KBM-7 (cell line): ENCODE measurements around the gene ADGRL3.

ENCODE experiments used
- DNase-seq: peaks from one replicate; pipeline ENCODE4 v3.0.0-alpha.2; 2015
- in situ Hi-C: fragments of 300-500 bp; cut with MboI; formaldehyde crosslinking; loops from 2 replicates; pipeline ENCODE4 v1.14.3; 2020; ENCODE audit warnings: low sequenced_read_pairs, low pct_unique_long_range_greater_than_20kb, mixed read lengths

The ADGRL3 gene

DNA sequence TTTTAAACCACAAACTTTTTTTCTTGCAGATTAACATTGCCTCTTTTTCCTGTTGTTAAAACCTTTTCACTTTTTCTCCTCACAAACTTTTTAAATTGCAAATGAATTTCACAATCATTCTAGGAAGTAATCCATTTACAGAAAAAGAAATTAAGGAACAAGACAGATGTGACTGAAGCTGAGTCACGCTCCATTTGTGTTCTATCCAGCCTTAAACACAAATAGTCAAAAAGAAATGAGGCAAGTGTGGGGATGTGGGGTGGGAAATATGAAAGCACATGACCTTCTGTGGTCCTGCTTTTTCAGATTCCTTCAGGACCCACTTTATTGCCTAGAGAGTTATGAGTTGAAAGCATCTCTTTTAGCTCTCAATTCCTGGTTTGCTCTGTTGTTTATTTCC lies 197.0 kb downstream of the ADGRL3 start:
- no peak for DNase-seq
- in situ Hi-C loops: no loop called here

DNA sequence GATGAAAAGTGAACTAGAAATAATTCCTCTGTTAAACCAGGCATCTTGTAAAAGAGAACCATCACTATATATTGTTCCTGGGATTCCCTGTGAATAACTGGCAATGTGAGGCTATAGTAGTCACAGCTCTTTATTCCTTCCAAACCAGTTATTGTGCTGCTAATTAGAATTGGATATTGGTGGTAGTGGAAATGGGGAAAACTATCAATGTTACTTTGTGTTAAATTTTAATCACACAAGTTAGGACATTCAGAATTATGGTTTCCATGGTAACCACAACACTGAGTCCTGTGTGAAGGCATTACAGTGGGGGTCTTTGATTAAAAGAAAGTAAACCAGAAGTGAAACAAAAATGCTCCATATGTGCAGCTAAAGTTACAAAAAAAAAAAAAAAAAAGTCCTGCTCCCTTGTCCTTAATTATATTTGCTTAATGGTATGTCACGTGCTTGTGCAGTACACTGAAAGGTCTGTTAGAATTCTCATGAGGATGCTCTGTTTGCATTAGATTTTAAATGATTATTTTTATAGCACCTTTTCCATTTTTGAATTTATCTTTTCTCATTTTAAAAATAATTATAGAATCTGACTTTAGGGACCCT lies 200.4 kb downstream of the ADGRL3 start:
- in situ Hi-C loops: no loop called here
- no peak for DNase-seq

DNA sequence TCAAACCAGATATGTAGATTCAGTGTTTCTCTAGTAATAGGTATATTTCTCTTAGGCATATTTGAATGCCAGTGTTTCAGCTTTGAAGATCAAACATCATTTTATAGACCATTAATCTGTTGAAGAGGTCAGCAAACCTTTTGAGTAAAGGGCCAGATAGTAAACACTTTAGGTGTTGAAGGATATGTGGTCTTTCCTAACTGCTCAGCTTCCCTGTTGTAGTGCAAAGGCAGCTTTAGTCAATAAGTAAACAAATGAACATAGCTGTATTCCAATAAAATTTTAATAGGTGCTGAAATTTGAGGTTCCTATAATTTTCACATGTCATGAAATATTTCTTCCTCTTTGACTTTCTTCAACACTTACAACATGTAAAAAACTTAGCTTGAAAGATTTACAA lies 201.6 kb downstream of the ADGRL3 start:
- in situ Hi-C loops: no loop called here
- no peak for DNase-seq

DNA sequence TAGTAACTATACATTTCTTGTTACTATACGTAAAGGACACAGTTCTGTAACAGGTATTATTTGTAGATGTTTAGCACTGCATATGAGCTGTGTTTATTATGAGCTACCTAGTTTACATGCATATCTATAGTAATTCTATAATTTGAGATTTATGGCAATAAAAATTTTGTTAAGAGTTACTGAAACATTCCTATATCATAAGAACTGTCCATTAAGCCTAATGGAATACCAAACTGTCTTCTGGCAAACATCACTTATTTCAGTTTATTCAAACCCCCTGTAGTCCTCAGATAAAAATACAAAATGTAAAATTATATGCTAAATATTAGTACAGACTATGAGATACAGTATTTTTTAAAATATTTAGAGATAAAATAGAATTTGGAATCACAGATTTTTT lies 205.2 kb downstream of the ADGRL3 start:
- no peak for DNase-seq
- in situ Hi-C loops: no loop called here

DNA sequence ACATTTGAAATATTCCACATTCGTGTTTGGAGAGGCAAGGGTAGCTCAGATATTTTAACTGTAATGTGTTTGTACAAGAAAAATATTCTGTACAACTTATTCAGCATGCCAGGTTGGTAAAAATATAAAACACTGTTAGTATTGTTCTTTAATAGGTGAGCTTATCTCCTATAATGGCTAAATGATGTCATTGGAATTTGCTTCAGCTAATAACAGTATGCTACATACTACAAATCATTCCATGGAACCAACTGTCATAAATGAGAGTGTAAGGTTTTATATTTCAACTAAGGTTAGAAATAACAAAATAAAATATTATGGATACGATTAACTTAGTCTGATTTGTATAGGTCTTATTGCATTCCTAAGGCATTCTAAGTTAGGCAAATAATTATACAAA lies 206.6 kb downstream of the ADGRL3 start:
- no peak for DNase-seq
- in situ Hi-C loops: no loop called here

DNA sequence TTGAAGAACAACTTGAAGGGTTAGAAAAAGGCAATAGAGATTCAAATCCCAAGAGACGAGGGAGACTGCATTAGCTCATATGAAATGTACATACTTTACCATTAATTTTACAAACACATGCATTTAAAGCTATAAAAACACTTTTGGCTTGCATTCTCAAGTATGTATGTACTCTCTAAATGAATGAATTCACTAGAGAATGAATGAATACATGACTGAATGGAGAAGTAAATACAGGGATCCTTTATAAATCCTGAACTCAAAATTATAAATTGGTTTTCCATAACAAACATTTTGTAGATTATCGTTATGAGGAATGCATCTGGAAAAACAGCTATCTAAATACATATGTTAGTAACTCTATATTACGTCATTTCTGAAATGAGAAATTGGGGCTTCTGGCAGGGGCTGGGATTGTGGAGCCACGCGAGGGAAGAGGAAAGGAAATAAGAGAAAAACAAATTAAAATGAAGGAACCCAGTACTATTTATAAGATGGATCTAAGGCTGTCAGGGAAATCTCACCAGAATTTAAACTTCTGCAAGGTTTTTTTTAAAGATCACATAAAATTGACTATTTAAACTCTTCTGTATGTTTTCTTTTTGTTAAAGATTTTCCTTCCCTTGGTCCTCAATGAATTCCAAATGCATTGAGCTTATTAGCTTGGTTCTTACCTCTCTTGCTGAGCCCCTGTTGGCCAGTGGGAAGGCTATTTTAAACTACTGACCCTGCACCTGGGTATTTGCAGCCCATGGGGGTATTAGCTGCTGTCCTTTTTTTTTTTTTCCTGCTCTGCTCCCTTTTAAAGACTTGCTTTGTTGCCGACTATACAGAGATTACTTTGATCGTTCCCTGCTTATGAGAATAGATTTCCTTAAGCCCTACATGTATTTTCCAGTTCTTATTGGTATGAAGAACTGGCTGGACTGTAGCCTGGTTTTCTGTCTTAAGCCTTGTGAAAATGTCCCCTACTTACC lies 207.8 kb downstream of the ADGRL3 start:
- DNase-seq: no peak
- in situ Hi-C loops: no loop called here

DNA sequence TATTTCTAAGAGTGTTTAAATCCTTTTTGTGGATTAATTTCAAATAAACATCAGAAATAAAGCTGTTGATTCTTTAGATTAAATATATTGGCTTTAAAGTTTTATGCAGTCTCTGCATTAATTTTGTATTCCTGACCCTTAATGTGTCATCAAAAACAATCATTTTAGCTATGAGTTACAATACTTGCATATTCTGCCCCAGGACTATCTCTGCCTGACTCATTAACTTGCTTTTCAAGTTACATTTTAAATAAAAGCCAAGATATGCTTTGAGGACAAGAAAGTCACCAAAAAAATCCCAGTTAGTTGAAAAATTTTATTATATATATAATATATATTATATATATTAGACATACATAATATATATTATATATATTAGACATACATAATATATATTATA lies 208.7 kb downstream of the ADGRL3 start:
- in situ Hi-C loops: no loop called here
- no peak for DNase-seq

DNA sequence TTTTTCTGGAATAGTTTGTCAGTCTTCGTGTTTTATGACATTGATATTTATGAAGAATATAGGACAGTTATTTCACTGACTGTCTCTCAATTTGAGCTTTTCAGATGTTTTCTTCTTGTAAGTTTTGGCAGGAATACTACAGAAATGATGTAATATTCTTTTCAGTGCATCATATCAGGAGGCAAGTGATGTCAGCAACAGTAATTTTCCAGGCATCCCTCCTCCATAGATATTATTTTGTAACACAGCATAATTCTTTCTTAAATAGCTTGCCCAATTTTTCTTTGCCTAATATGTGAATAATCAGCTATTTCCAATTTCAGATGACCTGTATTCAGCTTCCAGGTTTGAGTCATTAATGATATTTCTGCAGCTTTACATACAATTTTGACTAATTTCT lies 211.1 kb downstream of the ADGRL3 start:
- no peak for DNase-seq
- in situ Hi-C loops: no loop called here

DNA sequence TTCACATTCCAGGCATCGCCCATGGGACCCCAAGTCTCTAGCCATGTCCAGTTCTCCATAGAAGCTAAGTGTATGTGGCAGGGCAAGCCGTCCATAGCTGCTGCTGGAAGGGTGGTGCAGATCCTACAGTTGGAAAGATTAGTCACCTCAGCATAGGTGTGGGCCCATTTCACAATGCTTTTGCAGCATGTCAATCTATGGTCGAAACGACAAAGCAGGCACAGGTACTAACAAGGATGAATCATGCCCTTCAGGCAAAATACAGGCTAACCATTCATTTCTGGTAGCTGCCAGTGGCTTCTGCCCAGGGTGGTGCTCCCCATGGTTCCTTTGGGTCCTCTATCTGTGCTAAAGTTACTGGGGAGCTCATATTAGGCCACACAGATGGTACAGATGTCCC lies 225.2 kb downstream of the ADGRL3 start:
- in situ Hi-C loops: no loop called here
- no peak for DNase-seq

DNA sequence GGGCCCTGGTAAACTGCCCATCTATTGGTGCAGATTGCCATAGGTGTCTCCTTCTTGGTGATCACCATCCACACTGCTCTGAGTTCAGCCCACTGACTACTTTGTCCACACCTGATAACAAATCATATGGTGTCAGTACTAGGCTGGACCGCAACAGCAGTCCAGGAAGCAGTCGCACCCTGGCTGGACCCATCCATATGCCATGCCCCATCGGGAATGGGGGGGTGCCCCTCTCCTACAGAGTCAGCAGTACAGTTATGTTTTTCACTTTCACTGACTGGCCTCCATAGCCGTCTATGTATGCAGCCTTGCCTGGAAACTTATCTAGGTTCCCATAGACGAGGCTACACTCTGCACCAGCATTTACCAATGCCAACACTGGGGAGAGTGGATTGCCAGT lies 226.1 kb downstream of the ADGRL3 start:
- in situ Hi-C loops: no loop called here
- no peak for DNase-seq

DNA sequence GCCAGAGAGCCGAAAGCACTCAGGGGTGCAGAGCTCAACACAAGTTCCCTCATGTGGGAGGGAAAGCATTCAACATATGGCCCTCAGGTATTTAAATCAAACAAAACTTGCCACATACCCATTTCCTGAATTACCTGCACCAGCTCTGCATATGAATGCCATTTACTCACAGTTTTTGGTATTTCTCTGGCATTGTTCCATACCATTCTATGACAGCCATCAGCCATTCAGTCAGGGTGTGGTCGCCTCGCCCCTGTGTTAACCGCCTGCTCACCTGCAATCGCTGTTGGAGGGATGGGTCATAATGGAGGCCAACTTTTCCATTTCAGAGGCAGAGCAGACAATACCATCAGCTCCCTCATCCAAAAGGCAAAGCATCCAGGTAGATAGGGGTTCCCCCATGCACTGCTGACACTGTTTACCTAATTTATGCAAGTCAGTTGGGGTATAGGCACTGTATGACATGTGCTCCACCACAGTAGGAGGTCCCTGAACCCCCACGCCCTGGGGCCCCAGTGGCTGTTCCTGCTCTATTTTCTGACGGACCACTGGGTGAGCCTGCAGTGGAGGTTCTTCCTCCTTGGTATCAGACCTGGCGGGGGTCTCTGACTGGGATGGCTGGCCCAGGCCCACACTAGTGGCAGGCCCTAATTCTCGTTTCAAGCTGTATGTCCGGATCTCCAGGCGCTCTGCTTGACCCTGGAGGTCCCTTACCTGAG lies 227.1 kb downstream of the ADGRL3 start:
- in situ Hi-C loops: no loop called here
- no peak for DNase-seq

DNA sequence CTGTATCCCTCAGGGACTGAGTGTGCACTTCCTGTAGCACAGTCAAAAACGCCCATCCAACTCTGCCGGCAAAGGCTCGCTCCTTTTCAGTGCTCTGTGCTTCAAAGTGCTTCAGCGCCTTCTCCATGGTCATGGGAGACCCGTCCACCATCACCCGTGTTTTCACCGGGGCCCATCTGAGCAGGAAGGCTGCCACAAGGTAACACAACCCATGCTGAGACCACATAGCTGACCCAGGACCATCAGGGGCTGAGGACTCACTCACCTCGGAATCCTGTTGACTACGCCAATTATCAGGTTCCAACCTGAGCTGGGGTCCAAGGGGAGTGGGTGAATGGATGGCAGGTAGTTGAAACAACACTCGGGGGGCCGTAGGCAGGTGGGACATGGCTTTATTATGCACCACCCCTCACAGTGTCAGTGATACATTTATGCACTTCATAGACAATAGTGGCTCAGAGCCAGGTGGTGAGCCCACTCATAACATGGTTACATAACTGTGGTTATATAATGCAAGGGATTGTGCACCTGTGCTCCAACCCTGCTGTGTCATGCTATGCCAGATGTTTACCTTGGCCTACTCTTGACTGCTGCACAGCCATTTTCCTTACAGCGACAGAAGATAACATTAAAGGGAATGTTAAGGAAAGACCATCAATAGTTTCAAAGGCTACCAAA lies 227.8 kb downstream of the ADGRL3 start:
- DNase-seq: no peak
- in situ Hi-C loops: no loop called here

DNA sequence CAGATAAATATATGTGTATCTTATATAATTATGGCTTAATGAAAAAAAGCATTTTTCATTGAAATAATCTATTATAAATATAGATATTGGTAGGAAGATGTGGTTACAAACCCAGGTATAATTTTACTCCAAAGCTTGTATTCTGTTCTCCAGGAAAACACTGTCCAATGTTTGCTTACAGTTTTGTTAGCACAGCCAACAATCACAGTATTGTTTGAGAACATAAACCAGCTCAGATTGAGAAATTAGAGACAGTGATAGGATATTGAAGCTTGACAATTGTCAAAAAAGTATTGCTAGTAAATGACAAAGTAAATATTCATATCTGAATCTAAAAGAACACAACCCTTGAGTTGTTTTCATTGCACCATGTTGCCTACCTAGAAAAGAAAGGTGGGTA lies 228.8 kb downstream of the ADGRL3 start:
- in situ Hi-C loops: no loop called here
- no peak for DNase-seq

DNA sequence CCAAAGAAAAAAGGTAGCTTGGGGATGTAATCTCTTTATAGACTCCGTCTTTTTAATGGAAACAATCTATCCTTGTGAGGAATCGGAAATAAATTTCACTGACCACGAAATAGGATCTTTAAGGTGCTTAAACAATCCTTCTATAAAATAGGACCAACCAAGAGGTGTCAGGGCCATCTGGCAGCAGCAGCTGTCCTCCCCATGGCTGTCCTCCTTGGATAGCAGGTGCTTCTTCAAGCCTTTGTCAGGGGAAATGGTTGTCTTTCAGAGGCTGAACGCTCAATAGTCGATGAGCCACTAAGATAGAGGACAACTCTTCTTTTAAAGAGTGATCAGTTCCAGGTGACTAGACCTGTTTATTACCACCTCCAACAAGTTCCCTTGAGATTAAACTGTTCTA lies 231.0 kb downstream of the ADGRL3 start:
- no peak for DNase-seq
- in situ Hi-C loops: no loop called here

DNA sequence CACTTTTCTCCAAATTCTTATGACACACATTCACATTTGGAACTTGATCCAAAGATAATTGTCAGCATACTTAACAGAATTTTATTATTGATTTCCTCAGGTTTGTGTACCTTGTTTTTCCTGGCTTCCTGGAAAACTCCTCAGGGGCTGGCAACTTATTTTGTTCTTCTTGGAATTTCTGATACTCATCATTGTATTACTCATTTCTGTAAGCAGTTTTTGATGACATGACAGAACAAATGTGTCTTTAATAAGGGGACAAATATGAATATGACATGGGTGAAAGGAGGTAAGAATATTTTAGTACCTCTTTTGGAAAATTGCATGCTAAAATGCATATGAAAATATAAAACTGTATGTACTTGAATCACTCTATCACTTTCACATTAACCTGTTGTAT lies 237.8 kb downstream of the ADGRL3 start:
- in situ Hi-C loops: no loop called here
- no peak for DNase-seq

DNA sequence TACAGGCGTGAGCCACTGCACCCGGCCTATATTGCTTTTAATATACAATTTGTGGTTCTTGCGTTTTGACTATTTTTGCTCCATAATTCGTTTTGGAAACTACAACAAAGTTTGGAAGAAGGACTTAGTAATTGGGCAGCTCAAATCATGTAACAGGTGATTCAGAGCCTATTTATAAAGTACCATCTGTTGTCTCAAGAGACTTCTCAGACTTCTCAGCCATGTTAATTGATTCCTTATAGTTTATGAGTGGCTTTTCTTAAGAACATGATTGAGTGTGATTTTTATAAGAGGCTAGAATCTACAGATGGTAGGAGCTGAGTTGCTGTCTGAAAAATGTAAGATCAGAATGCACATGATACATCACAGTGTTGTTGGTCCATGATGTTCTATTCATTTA lies 240.2 kb downstream of the ADGRL3 start:
- in situ Hi-C loops: no loop called here
- DNase-seq: no peak

DNA sequence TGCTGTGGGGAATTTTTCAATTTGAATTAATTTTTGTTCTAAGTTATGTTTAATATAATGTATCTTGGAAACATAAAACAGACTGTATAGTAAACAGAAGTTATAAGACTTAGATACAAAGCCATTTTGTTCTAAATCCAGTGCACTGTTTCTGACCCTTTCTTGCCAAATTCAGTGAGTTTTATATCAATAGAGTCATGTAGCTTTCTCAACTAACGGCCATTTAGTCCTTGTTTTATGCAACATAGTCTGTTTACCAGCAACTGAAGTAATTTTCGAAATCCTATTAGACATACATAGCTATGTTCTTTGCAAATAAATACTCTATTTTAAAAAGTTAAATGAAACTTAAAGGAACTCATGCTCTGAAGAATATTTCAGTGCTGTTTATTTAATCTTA lies 242.8 kb downstream of the ADGRL3 start:
- in situ Hi-C loops: no loop called here
- DNase-seq: no peak

DNA sequence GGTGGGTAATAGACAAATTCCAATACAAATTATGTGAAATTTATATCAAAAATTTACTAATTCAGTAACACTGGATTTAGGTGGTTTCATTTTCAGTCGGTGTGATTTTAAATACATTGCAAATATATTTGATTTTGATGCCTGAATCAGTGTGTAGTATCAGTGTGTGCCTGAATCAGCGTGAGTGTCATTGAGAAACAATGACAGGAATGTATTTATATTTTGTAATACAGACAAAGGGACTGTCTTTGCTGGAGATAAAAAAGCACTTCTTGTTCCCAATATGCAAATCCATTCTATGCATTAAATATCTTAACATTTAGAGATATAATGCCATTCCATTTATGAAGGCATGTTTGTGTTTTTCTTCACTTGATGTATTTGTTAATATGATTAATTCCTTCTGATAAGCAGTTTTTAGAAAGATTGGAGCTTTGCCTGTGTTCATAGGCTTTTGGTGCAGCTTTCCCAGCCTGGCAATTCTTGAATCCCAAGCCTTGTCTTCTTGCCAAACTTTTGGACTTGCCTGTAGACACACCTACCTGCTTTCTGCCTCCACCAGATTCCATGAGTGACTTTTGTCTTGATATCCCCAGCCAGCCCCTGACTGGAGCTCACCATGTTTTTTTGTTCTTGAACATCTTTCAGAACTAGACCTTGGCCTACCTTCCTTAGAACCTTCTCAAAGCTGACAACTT lies 243.8 kb downstream of the ADGRL3 start:
- in situ Hi-C loops: no loop called here
- no peak for DNase-seq

DNA sequence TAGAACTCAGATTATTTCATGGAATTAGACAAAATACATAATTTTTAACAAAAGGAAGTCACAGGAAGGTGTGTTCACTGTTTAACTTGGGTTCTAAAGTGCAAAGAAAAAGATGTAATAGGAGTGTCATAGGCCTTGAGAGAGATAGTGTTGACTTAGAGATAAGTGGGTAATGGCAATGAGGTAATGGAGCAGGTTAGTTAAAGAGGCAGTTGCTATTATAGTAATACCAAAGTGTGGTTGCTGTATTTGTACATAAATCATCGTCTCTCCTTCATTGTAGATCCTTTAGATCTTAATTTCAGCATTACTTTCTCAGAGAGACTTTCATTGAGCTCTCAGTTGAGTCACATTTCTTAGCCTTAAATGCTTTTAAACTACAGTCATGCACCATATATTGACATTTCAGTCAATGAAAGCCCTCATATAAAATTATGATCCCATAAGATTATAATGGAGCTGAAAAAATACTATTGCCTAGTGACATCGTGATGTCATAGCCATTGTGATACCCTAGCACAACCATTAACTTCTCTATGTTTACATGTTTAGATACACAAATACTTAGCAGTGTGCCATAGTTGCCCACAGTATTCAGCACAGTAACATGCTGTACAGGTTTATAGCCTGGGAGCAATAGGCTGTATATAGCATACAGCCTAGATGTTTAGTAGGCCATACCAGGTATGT lies 245.4 kb downstream of the ADGRL3 start:
- in situ Hi-C loops: no loop called here
- DNase-seq: no peak
